Raji (cell line): ENCODE results near the gene FMNL2.

Experiments
- POLR2A ChIP-seq: IDR thresholded peaks from 2 replicates; pipeline ENCODE4 v1.6.1; 2011; ENCODE audit warnings: low read depth, low read length, control low read depth; ENCODE audit not compliant: insufficient read depth

The FMNL2 gene

GRCh38 chr2:152683400-152683799 lies 348.4 kb downstream of the FMNL2 start:
- TF ChIP-seq POLR2A = no peak

GRCh38 chr2:152686321-152686720 lies 351.3 kb downstream of the FMNL2 start:
- no peak for TF ChIP-seq POLR2A

GRCh38 chr2:152693033-152693432 lies 358.1 kb downstream of the FMNL2 start:
- TF ChIP-seq POLR2A = no peak

- no peak for TF ChIP-seq POLR2A
Measured at GRCh38 chr2:152694161-152694661, 359.2 kb downstream of the FMNL2 start.

GRCh38 chr2:152695763-152696162 lies 360.8 kb downstream of the FMNL2 start:
- TF ChIP-seq POLR2A = no peak

GRCh38 chr2:152696476-152696875 lies 361.5 kb downstream of the FMNL2 start:
- no peak for TF ChIP-seq POLR2A
